GM12873 (cell line): ENCODE measurements around the gene KAZN.

Source experiments
- CTCF ChIP-seq: IDR thresholded peaks from 2 replicates; pipeline ENCODE4 v1.5.1; 2012; ENCODE audit warnings: low read depth, mild to moderate bottlenecking, moderate library complexity, low read length, control low read depth; ENCODE audit not compliant: insufficient read depth; ENCODE audit errors: missing control alignments

Gene KAZN

DNA sequence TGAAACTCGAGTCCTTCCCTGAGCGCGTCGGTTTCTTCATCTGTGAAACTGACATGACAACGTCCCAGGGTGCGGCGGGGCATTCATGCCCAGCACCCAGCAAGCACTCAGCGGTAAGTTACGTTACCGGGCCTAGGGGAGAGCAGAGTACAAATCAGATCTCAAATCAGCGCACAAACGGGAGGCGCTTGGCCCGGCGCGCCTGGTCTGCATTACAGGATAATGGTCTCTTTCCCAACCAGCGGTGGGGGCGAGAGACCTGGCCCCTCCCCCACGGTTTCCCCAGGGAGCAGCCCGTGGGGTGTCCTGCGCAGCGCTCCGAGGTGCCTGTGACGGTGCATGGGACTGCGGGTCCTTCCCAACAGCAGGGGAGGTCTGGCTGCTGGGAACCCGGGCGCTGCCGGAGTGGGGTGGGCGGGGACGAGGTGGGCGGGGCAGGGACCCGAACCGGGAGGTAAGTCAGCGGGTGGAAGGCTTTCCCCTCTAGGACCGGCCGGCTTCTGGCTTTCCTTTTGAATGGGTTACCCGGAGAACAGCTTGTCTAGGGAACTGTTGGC lies 556.1 kb downstream of the KAZN start:
- no peak for TF ChIP-seq CTCF

DNA sequence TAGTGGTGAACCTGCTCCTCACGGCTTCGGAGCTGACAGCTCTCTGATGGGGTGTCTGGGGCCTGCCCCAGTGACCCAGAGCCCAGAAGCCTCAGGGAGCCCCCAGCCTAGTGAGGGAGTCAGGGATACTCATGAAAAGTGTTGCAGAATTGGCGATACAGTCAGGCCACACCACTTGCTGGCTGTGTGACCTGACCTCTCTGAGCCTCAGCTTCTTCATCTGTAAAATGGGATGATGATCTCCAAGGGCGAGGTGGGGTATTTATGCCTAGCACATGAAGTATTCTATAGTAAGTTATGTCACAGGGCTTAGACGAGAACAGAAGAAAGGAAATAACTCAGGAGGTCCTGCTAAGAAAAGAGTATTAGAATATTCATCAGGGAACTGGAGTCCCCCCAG lies 556.7 kb downstream of the KAZN start:
- TF ChIP-seq CTCF = no peak

GRCh38 chr1:15155888-15156741 lies 557.6 kb downstream of the KAZN start:
- no peak for TF ChIP-seq CTCF

- TF ChIP-seq CTCF = no peak
These were observed 558.4 kb downstream of the KAZN start for GRCh38 chr1:15156807-15157380.

GRCh38 chr1:15157524-15158399 lies 559.3 kb downstream of the KAZN start:
- TF ChIP-seq CTCF = no peak

DNA sequence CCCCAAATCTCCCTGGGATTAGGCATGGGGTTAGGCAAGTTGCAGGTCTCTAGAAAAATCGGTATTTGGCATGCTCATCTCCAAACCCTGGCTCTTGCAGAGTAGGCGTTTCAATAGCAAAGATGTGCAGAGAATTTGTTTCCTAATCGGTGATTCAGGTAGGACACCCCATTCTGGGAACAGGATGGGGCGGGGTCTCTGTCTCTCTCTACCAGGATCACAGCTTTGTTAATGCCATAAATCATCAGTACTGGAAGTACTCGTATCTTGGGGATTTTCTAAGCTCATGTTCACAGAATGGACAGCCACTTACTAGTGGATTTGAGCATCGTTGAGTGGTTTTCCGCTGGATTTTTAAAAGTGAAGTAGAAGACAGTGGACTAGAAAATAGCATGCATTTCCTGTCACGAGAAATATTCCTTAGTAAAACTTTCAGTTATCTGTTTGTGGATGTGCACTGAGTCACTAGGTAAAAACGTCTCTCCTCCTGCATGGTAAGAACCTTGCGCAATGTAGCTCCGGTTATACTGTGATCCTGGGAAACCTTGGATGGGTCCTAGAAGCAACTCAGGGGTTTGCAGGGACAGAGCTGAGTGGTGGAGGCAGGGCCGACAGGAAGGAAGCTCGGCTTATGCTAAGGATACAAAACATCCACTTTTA lies 560.2 kb downstream of the KAZN start:
- TF ChIP-seq CTCF = no peak
